ENCODE measurements around the gene MAGOHB.
A peak's percentile ranks its signal among the peaks of the same experiment; 100 is the strongest.

The MAGOHB gene

GRCh38 chr12:10612110-10612509 lies 1.3 kb downstream of the MAGOHB start:
- TF ChIP-seq, protein P1, sequence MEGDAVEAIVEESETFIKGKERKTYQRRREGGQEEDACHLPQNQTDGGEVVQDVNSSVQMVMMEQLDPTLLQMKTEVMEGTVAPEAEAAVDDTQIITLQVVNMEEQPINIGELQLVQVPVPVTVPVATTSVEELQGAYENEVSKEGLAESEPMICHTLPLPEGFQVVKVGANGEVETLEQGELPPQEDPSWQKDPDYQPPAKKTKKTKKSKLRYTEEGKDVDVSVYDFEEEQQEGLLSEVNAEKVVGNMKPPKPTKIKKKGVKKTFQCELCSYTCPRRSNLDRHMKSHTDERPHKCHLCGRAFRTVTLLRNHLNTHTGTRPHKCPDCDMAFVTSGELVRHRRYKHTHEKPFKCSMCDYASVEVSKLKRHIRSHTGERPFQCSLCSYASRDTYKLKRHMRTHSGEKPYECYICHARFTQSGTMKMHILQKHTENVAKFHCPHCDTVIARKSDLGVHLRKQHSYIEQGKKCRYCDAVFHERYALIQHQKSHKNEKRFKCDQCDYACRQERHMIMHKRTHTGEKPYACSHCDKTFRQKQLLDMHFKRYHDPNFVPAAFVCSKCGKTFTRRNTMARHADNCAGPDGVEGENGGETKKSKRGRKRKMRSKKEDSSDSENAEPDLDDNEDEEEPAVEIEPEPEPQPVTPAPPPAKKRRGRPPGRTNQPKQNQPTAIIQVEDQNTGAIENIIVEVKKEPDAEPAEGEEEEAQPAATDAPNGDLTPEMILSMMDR (IDR thresholded peaks at IDR 0.05), result no peak

GRCh38 chr12:10610188-10610587 lies 3.2 kb downstream of the MAGOHB start:
- TF ChIP-seq, protein P1 (IDR thresholded peaks at IDR 0.05), result no peak

DNA sequence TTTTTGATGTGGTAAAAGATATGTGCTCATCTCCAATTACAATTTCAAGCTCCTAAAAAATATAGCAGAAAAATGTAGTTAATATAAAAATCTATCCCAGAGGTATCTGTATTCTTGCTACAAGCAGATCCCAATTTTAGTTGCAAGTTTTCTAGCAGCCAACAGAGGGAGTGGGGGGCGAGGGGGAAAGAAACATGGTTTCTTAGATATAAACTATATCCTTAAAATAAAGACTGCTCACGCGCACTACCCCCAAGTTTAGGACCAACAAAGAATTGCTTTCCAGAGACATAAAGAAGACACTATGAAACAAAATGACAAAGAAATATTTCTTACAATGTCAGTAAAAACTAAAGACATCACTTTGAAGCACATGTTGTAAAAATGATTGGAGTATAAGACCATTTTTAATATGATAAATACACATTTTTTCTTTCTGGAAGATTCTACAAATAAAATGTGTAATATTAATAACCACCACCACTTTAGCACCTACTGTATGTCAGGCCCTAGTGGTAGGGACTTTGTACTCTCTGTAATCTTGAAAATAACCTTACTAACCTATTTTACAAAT lies 5.4 kb downstream of the MAGOHB start:
- TF ChIP-seq, protein P1 (IDR thresholded peaks at IDR 0.05), result peak; percentile 22; the same call in 1 of the 2 replicates

DNA sequence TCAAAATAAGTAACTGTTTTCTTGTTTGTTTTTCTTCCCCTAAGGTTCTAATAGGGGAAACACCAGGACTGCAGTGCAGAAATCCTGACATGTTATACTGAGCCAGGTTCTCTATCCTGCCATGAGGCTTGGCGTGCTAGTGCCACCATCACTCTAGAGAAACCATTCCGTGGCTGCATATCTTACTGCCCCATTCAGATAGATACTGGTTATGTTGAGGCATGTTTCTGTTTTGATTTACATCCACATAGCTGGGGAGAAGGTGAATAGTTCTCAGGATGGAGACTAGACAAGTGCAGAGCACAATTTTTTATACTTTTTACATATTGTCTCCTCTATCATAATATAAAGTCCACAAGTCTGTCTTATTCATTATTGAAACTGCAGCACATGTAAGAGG lies 11.5 kb downstream of the MAGOHB start:
- TF ChIP-seq, protein P1 (IDR thresholded peaks at IDR 0.05), result no peak

GRCh38 chr12:10600988-10601387 lies 12.4 kb downstream of the MAGOHB start:
- TF ChIP-seq, protein P1 (IDR thresholded peaks at IDR 0.05), result no peak

GRCh38 chr12:10595881-10596280 lies 17.5 kb downstream of the MAGOHB start:
- TF ChIP-seq, protein P1 (IDR thresholded peaks at IDR 0.05), result no peak

DNA sequence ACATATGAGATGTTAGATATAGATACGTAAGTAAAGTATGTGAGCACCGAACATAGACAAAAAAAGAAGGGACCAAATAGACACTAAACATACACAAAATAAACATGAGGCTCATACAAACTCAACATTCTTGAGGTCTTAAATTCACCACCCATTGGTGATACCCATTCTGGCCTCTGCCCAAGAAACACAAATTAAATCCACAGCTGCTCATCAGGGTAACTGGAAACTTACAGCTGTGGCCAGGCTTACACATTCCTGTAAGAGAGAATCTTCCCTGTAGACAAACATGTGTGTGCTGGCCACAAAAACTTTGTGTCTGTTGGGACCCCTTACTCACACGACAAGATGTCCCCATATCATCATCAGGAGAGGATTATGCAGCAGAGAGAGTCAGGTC lies 22.4 kb downstream of the MAGOHB start:
- TF ChIP-seq, protein P1 (IDR thresholded peaks at IDR 0.05), result no peak

DNA sequence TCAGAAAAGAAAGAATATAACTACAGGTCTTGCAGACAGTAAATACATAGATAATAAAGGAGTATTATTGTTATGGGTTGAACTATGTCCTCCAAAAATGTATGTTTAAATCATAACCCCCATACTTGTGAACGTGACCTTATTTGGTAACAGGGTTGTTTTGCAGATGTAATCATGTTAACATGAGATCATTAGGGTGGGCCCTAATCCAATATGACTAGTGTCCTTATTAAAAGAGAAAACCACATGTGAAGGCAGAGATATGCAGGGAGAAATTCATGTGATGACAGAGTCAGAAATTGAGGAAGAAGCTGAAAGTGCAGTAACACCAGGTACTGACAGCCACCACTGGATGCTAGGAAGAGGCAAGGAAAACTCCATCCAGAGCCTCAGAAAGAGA lies 29.0 kb downstream of the MAGOHB start:
- TF ChIP-seq, protein P1 (IDR thresholded peaks at IDR 0.05), result no peak
